ENCODE results near the gene IMMP2L. TPM values are rescaled to one million over a fixed set of nuclear protein-coding genes. Genes with fewer than 3 reads are reported as not detected.

IMMP2L gene
- total and polyA plus RNA-seq, 2 of the 8 experiments (the other 6 are each of a cell fraction or from before 2014, with no cell fraction given), result 2.3 to 10.1 TPM

- TF ChIP-seq RFX5 (IDR thresholded peaks at IDR 0.05; ENCODE audit: borderline replicate concordance, low read depth, low read length), result no peak
- no peak for TF ChIP-seq RBBP5 (IDR thresholded peaks at IDR 0.05; ENCODE audit: borderline replicate concordance, low read depth, low read length)
- TF ChIP-seq CHD7 (IDR thresholded peaks at IDR 0.05; ENCODE audit: insufficient replicate concordance, low read length), result no peak
- no peak for TF ChIP-seq KDM1A (IDR thresholded peaks at IDR 0.05; ENCODE audit: borderline replicate concordance, low read length)
These were observed 199.2 kb downstream of the IMMP2L start (continued) for GRCh38 chr7:111363099-111363498.

Data from H1 (cell line).